ENCODE results near the gene CCDC141.

The CCDC141 gene

GRCh38 chr2:178819147-178819875, 230.6 kb downstream of the CCDC141 start:
- no peak for DNase-seq

DNA sequence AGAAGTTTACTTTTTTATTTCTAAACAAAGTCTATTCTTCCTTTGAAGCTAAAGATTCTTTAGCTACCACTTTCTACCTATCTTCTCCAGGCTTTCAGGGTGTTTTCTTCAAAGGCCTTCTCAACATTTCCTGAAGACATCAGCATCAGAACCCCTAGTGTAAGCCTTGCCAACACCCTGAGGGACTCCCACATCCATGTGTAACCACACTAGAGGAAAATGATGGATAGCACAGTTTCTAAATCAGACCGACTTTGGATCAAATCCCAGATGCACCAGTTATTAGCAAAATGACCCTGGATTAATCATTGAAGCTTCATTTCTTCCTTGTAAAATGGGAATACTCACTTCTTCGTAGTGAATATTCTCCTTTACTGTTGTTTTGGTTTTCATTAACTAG, 238.0 kb downstream of the CCDC141 start:
- no peak for DNase-seq

DNA sequence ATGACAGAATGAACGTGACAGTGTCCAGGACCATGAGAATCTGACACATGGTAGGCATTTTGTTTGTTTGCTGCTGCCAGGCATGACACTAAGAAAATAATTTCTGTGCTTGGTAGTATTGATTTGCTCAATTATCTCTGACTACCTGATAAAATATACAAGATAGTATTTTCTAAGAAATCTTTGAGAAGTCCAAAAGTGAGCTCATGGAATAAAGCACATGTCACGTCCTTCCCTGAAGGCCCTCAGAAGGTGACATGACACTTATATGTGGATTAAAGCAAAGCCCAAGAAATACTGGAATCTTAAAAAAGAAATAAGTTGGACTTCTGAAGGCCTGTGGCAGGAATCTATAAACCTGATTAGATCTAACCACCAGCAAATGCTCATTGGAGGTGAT, 238.9 kb downstream of the CCDC141 start:
- no peak for DNase-seq

- DNase-seq: no peak
These were observed 239.5 kb downstream of the CCDC141 start for GRCh38 chr2:178810422-178810821.

DNA sequence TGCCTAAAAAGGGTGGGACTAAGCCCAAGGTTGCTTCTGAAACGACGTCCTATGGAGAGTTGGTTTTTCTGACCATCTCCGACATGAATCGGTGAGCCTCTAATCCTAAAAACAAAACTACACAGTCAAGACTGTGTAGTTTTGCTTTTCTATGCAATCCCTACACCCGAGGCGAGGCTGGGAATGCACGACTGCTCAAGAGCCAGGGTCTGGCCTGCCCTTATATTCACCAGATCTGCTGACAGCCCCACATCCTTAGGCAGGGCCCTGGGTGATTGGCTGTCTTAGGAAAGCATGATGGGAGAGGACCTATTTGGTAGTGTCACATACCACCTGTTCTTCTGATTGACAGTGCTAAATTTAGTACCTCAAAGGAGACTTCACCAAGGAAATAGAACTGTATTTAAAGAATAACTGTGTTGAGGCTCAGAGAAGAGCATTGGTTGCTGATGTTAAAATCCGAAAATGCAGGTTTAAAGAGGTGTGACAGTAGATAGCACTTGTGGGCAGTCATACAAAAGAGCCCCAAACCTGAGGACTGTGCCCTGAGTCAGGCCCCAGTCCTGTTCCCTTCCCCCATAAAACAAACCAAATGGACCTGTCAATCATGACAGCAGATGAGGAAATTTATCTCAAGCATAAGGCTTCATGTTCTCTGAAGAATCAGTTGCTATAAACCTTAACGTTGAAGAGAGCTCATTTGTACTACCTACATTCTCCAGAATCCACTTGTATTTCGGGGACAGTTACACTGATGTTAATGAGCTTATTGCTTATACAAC, 242.5 kb downstream of the CCDC141 start, which contains the start of gene TTN:
Gene TTN (minus strand): TSS at position 197 of the 782 bp plus-strand sequence. CDS start 2,781 bp downstream, outside the sequence.
- no peak for DNase-seq

DNA sequence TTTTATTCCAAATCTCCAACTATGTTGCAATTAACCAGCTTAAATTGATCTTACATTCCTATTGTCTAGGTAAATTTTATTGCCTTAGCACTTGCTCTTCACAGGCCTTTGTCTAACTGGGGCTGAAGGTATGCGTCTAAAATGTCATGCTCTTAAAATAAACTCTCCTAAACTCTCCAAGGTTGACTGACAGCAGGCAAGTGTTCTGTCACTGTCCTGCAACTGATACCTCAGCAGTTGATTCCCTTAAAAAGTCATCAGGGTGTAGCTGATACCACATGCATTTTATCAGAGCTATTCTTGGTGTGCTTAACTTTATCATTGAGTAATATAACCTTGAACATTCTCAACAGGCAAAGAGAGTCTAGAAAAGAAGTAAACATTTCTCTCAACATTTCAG, 243.4 kb downstream of the CCDC141 start:
- no peak for DNase-seq

DNA sequence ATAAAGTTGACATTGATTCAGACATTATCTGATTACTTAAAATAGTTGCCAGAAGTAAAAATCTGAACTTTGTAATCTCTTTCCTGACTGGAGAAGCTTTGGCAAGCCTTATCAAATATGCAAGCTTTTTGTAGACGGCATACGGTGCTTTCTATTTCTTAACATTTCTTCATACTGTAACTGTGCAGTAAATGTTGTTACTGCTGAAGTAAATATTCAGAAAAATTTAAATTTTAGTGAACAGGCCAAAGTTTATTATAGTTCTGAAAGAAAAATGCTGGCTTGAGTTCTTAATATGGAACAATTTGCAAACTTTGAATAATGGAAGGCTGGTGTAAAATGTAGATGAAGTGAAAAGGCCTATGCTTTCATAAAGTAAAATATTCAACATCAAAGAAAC, 244.5 kb downstream of the CCDC141 start:
- no peak for DNase-seq

DNA sequence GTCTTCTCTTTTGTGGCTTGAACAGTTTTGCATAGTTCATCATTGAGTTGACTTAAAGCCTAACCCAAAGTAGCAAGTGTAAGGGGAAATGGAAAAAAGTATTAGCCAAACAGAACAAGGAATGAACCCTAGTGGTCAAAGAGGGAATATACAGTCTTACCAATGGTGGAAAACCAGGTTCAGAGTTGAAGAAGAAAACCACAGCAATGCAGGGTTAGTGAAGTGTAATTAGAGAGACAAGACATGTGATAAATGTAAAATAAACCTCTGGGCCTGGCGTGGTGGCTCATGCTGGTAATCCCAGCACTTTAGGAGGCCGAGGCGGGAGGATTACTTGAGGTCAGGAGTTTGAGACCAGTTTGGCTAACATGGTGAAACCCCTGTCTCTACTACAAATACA, 245.1 kb downstream of the CCDC141 start:
- no peak for DNase-seq

DNA sequence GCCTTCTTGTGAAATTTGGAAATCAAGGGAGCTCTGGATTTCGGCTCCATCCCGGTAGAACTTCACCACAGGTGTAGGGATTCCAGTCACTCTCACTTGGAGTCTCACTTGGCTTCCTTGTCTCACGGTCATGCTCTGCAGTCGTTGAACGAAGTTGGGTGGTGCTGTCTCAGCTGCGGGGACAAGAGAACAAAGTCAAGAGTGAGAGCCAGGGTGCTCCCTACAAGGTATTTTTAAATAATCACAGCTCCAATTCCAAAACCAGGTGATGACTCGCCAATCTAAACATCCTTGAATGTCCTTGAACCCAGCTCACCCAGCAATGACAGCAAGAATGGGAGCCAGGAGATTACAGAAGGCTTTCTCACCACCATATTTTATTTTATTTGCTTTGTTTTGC, 249.4 kb downstream of the CCDC141 start:
- no peak for DNase-seq

DNA sequence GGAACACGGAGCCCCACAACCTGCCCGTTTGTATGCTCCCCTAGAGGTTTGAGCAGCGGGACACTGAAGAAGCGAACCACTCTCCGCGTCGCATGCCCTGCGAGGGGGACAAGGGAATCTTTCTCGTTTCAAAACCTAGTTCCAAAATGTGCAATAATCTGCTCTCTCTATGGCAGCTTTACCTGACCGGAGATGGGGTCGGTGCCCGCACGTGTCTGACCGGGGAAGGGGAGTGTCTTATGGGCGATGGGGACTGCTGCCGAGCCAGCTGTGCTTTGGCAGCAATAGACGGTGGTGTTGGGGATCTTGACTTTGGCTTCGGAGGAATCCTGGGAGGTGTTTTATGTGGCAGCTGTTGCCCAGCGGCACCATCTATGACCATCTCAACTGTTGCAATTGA, 250.6 kb downstream of the CCDC141 start:
- no peak for DNase-seq

DNA sequence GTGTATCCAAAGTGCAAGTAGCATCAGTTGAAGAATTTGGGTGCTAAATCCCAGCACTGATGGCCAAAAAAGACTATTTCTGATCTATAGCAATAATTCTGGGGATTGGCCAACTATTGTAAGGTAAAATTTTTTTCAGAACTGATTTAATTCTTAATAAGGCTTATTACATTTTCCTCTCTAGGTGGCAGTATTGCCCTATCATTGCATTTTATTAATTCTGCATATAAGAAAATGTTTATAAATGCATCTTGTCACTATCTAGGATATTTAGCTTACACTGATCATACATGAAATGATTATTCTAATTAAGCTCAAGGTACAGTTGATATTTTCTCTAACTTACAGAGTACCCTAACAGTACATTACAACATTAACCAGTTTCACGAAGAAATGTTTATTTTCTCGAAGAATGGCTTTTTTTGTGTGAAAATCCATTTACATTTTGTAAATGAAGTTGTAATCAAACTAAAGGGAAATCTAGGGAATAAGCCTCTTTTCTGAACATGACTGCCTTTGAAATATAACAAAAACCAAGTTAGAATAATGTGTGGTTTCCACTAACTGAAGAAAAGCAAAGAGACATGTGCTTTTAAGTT, 253.8 kb downstream of the CCDC141 start:
- no peak for DNase-seq

DNA sequence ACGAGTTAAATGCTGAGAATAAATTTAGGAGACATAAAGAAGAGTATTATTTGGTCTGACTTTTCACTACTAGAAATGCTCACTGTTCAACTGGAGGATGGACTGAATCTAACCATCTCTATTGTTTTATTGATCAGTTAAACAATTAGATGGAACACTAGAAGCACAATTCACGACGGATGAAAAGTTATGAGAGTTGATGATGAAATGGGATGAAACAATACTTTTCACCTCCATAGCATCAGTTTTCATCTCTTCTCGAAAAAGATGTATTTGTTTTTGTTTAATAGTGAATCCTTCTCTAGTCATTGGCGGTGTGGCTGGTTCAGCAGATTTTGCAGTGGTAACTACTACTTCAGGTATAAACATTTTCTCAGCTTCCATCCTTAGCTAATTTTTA, 262.0 kb downstream of the CCDC141 start:
- no peak for DNase-seq

DNA sequence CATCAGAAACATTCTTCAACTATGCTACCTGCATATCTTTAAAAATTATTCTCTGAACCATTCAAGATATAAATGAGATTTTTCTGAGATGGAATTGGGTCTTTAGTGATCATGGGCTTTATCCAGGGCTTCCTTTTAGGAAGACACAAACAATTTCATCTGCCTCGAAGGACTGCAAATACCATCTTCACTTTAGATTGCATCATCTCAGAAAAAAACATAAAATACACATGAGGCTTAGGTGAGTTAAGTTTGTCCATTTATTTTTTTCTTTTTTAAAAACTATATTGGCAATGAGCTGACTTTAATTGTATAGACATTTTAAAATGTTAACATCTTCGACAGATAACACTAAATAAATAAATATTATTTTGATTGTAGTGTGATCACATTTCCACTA, 262.8 kb downstream of the CCDC141 start:
- DNase-seq: no peak

DNA sequence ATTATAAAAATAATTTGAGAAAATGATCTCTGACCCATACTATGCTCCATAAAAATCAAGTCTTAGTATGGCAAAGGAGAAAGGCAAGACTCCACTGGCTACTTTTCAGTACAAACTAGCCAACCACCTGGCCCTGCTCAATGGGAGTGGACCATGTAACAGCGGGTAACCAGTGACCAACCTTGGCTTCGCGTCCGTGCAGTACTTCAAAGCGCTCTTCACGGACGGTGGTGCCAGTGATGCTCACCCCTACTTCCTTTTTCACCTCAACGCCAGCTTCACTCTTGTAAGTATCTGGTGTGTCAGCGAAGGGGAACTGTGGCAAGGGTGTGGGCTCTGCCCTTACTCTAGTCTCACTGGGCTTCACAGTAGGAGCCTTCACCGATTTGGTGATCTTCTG, 266.0 kb downstream of the CCDC141 start:
- DNase-seq: no peak

DNA sequence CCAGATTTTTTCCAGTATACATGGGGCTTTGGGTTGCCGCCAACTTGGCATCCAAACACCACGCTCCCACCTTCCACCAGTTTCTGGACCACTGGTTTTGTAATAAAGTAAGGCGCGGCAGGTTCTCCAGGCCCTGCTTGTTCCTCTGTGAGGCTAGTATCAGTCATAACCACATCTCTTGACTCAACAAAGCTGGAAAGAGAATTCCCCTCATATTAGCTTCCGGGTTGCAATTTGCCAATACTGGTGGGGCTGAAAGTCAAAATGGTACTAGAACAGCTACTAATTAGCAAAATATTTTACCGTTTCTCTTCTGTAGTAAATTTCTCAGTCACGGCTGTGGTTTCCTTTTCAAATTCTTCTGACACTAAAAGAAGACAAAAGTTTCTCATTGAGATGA, 267.7 kb downstream of the CCDC141 start:
- DNase-seq: no peak

All from NCI-H1417 treated with DMSO at 0.1 percent for 48 hours (cell line).